ENCODE measurements around the gene SAE1.
A peak's percentile ranks its signal among the peaks of the same experiment; 100 is the strongest.

- TF ChIP-seq POLR2A (IDR thresholded peaks at IDR 0.05; ENCODE audit: low read depth, low read length) = peak; percentile 89
- TF ChIP-seq, protein P1, sequence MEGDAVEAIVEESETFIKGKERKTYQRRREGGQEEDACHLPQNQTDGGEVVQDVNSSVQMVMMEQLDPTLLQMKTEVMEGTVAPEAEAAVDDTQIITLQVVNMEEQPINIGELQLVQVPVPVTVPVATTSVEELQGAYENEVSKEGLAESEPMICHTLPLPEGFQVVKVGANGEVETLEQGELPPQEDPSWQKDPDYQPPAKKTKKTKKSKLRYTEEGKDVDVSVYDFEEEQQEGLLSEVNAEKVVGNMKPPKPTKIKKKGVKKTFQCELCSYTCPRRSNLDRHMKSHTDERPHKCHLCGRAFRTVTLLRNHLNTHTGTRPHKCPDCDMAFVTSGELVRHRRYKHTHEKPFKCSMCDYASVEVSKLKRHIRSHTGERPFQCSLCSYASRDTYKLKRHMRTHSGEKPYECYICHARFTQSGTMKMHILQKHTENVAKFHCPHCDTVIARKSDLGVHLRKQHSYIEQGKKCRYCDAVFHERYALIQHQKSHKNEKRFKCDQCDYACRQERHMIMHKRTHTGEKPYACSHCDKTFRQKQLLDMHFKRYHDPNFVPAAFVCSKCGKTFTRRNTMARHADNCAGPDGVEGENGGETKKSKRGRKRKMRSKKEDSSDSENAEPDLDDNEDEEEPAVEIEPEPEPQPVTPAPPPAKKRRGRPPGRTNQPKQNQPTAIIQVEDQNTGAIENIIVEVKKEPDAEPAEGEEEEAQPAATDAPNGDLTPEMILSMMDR (IDR thresholded peaks at IDR 0.05 in 2 of 3, conservative IDR thresholded peaks at IDR 0.05 in 1 of 3; ENCODE audit: control insufficient read depth in 2 of 3, extremely low read depth in 1 of 3, insufficient read depth in 1 of 3, low read depth in 3 of 3, low read length in 3 of 3) = no peak
- TF ChIP-seq CBFB (IDR thresholded peaks at IDR 0.05; ENCODE audit: low read depth) = no peak
- TF ChIP-seq TAF1 (IDR thresholded peaks at IDR 0.05; ENCODE audit: borderline replicate concordance, low read depth, low read length) = no peak; the same call in 1 of the 2 replicates
- no peak for TF ChIP-seq FOXM1 (IDR thresholded peaks at IDR 0.05; ENCODE audit: low read depth, low read length)
- TF ChIP-seq, protein P2, sequence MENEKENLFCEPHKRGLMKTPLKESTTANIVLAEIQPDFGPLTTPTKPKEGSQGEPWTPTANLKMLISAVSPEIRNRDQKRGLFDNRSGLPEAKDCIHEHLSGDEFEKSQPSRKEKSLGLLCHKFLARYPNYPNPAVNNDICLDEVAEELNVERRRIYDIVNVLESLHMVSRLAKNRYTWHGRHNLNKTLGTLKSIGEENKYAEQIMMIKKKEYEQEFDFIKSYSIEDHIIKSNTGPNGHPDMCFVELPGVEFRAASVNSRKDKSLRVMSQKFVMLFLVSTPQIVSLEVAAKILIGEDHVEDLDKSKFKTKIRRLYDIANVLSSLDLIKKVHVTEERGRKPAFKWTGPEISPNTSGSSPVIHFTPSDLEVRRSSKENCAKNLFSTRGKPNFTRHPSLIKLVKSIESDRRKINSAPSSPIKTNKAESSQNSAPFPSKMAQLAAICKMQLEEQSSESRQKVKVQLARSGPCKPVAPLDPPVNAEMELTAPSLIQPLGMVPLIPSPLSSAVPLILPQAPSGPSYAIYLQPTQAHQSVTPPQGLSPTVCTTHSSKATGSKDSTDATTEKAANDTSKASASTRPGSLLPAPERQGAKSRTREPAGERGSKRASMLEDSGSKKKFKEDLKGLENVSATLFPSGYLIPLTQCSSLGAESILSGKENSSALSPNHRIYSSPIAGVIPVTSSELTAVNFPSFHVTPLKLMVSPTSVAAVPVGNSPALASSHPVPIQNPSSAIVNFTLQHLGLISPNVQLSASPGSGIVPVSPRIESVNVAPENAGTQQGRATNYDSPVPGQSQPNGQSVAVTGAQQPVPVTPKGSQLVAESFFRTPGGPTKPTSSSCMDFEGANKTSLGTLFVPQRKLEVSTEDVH (IDR thresholded peaks at IDR 0.05; ENCODE audit: low read depth, partially characterized antibody) = no peak
- TF ChIP-seq ESRRA (IDR thresholded peaks at IDR 0.05; ENCODE audit: low read length) = no peak
- no peak for TF ChIP-seq IRF3 (IDR thresholded peaks at IDR 0.05)
- TF ChIP-seq NR2C2 (IDR thresholded peaks at IDR 0.05; ENCODE audit: borderline replicate concordance, control insufficient read depth, insufficient read length, low read depth) = no peak
- TF ChIP-seq BHLHE40 (IDR thresholded peaks at IDR 0.05; ENCODE audit: borderline replicate concordance in 1 of 2, low read depth in 2 of 2, low read length in 1 of 2) = no peak; a peak in 1 of 4 replicates
- no peak for TF ChIP-seq MXI1 (IDR thresholded peaks at IDR 0.05; ENCODE audit: low read depth, low read length)
- no peak for TF ChIP-seq KAT2A (conservative IDR thresholded peaks at IDR 0.05; ENCODE audit: control insufficient read depth, low read depth, low read length)
- TF ChIP-seq ATF3 (IDR thresholded peaks at IDR 0.05; ENCODE audit: borderline replicate concordance, extremely low read depth, low read depth, low read length) = no peak
Measured at GRCh38 chr19:47111006-47111621, 19.5 kb upstream of the SAE1 start.

Measured in GM12878 (cell line).